GM19438 (cell line): ENCODE measurements around the gene USP17L21.
"Not testable (repeated sequence)": the region's sequence is repeated elsewhere in the genome, so short reads cannot be mapped to it uniquely, and the experiment has no call there.

ENCODE experiments used
- ATAC-seq: cut with Tn5 transposase; IDR thresholded peaks from one replicate; pipeline ENCODE4 v1.9.1; 2021; ENCODE audit warnings: low read depth; ENCODE audit not compliant: unreplicated experiment

USP17L21 gene

GRCh38 chr4:9262572-9262971 lies at the start of gene USP17L21:
Gene USP17L21, plus strand, starts transcription at chr4:9262872. Its CDS starts 0 bp downstream, at chr4:9262872.
- ATAC-seq, result not testable (repeated sequence)

DNA sequence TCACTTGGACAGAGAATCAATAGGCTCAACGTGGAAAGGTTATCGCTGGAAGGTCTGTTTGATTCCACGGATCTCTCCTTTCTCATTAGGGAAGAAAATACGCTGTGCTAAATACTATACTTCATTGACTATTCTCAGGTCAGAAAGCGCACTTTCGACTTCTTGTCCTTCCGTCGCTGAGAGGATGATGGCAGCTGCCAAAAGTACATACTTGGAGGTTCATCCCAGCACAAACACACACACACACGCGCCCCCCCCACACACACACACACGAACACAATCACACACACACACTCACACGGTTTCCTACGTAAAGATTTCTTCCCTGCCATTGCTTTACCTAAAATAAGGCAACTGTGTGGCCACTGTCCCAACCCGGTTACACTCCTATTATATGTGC lies 48.0 kb upstream of the USP17L21 start:
- not testable (repeated sequence) for ATAC-seq

DNA sequence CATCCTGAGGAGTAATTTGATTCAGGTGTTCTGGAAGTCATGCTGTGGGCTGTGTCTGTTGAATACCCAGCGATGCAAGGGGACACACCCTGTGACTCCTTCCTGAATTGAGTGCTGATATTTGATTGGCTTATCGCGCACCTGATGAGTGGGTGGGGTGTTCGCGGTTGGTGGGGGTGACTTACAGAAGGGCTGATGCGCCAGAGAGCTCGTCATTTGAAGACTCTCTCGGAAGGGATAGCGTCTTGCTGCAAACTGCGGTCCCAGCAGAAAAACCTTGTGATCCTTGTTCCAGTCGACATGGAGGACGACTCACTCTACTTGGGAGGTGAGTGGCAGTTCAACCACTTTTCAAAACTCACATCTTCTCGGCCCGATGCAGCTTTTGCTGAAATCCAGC lies 47.6 kb upstream of the USP17L21 start, which contains the start of gene USP17L11:
TSS of gene USP17L11 (plus strand) at position 301 of the 400 bp plus-strand sequence. CDS start at position 301, 0 bp downstream.
- not testable (repeated sequence) for ATAC-seq

DNA sequence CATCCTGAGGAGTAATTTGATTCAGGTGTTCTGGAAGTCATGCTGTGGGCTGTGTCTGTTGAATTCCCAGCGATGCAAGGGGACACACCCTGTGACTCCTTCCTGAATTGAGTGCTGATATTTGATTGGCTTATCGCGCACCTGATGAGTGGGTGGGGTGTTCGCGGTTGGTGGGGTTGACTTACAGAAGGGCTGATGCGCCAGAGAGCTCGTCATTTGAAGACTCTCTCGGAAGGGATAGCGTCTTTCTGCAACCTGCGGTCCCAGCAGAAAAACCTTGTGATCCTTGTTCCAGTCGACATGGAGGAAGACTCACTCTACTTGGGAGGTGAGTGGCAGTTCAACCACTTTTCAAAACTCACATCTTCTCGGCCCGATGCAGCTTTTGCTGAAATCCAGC lies 42.8 kb upstream of the USP17L21 start, which contains the start of gene USP17L12:
TSS of gene USP17L12 (plus strand) at position 301 of the 400 bp plus-strand sequence. CDS start at position 301, 0 bp downstream.
- ATAC-seq, result not testable (repeated sequence)

DNA sequence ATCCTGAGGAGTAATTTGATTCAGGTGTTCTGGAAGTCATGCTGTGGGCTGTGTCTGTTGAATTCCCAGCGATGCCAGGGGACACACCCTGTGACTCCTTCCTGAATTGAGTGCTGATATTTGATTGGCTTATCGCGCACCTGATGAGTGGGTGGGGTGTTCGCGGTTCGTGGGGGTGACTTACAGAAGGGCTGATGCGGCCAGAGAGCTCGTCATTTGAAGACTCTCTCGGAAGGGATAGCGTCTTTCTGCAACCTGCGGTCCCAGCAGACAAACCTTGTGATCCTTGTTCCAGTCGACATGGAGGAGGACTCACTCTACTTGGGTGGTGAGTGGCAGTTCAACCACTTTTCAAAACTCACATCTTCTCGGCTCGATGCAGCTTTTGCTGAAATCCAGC lies 38.1 kb upstream of the USP17L21 start, which contains the start of gene USP17L13:
TSS of gene USP17L13 (plus strand) at position 301 of the 400 bp plus-strand sequence. CDS start at position 301, 0 bp downstream.
- not testable (repeated sequence) for ATAC-seq

DNA sequence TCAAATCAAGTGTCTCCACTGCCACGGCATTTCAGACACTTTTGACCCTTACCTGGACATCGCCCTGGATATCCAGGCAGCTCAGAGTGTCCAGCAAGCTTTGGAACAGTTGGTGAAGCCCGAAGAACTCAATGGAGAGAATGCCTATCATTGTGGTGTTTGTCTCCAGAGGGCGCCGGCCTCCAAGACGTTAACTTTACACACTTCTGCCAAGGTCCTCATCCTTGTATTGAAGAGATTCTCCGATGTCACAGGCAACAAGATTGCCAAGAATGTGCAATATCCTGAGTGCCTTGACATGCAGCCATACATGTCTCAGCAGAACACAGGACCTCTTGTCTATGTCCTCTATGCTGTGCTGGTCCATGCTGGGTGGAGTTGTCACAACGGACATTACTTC lies 32.4 kb upstream of the USP17L21 start:
- not testable (repeated sequence) for ATAC-seq

GRCh38 chr4:9234085-9234484 lies 28.6 kb upstream of the USP17L21 start, which contains the start of gene USP17L15:
Gene USP17L15, plus strand, starts transcription at chr4:9234385. Its CDS starts 0 bp downstream, at chr4:9234385.
- ATAC-seq, result not testable (repeated sequence)

GRCh38 chr4:9238461-9238860 lies 24.2 kb upstream of the USP17L21 start:
- not testable (repeated sequence) for ATAC-seq

GRCh38 chr4:9243579-9243978 lies 19.1 kb upstream of the USP17L21 start, which contains the start of gene USP17L17:
Gene USP17L17, plus strand, starts transcription at chr4:9243879. Its CDS starts 0 bp downstream, at chr4:9243879.
- ATAC-seq, result not testable (repeated sequence)

DNA sequence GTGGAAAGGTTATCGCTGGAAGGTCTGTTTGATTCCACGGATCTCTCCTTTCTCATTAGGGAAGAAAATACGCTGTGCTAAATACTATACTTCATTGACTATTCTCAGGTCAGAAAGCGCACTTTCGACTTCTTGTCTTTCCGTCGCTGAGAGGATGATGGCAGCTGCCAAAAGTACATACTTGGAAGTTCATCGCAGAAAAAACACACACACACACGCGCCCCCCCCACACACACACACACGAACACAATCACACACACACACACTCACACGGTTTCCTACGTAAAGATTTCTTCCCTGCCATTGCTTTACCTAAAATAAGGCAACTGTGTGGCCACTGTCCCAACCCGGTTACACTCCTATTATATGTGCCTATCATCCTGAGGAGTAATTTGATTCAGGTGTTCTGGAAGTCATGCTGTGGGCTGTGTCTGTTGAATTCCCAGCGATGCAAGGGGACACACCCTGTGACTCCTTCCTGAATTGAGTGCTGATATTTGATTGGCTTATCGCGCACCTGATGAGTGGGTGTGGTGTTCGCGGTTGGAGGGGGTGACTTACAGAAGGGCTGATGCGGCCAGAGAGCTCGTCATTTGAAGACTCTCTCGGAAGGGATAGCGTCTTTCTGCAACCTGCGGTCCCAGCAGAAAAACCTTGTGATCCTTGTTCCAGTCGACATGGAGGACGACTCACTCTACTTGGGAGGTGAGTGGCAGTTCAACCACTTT lies 14.6 kb upstream of the USP17L21 start, which contains the start of gene USP17L18:
TSS of gene USP17L18 (plus strand) at position 678 of the 728 bp plus-strand sequence. CDS start at position 678, 0 bp downstream.
- not testable (repeated sequence) for ATAC-seq

DNA sequence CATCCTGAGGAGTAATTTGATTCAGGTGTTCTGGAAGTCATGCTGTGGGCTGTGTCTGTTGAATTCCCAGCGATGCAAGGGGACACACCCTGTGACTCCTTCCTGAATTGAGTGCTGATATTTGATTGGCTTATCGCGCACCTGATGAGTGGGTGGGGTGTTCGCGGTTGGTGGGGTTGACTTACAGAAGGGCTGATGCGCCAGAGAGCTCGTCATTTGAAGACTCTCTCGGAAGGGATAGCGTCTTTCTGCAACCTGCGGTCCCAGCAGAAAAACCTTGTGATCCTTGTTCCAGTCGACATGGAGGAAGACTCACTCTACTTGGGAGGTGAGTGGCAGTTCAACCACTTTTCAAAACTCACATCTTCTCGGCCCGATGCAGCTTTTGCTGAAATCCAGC lies 9.6 kb upstream of the USP17L21 start, which contains the start of gene USP17L19:
TSS of gene USP17L19 (plus strand) at position 301 of the 400 bp plus-strand sequence. CDS start at position 301, 0 bp downstream.
- ATAC-seq, result not testable (repeated sequence)

GRCh38 chr4:9257824-9258223 lies 4.8 kb upstream of the USP17L21 start, which contains the start of gene USP17L20:
Gene USP17L20, plus strand, starts transcription at chr4:9258124. Its CDS starts 0 bp downstream, at chr4:9258124.
- not testable (repeated sequence) for ATAC-seq

DNA sequence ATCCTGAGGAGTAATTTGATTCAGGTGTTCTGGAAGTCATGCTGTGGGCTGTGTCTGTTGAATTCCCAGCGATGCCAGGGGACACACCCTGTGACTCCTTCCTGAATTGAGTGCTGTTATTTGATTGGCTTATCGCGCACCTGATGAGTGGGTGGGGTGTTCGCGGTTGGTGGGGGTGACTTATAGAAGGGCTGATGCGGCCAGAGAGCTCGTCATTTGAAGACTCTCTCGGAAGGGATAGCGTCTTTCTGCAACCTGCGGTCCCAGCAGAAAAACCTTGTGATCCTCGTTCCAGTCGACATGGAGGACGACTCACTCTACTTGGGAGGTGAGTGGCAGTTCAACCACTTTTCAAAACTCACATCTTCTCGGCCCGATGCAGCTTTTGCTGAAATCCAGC lies 4.6 kb downstream of the USP17L21 start, which contains the start of gene USP17L22:
TSS of gene USP17L22 (plus strand) at position 301 of the 400 bp plus-strand sequence. CDS start at position 301, 0 bp downstream.
- ATAC-seq, result not testable (repeated sequence)

DNA sequence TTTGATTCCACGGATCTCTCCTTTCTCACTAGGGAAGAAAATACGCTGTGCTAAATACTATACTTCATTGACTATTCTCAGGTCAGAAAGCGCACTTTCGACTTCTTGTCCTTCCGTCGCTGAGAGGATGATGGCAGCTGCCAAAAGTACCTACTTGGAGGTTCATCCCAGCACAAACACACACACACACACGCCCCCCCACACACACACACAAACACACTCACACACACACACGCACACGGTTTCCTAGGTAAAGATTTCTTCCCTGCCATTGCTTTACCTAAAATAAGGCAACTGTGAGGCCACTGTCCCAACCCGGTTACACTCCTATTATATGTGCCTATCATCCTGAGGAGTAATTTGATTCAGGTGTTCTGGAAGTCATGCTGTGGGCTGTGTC lies 9.0 kb downstream of the USP17L21 start:
- not testable (repeated sequence) for ATAC-seq
